WTC11 (cell line): Measurements from ENCODE around the gene ZDHHC14. TPM values are rescaled to one million over a fixed set of nuclear protein-coding genes. Genes with fewer than 3 reads are reported as not detected.

Source experiments
- ATAC-seq: fragments of 200-7000 bp; cut with Tn5 transposase; 2 replicates; pipeline ENCODE4 v1.10.0; 2021; ENCODE audit warnings: mild to moderate bottlenecking, moderate library complexity
- CTCF ChIA-PET: fragments of 300-600 bp; sonication (Branson Sonifier 250); formaldehyde crosslinking; loops from one replicate; lab custom pipeline; 2021; ENCODE audit warnings: antibody characterized with exemption; lab: Charles Lee
- POLR2A ChIA-PET: fragments of 350-600 bp; sonication (Branson Sonifier 250); formaldehyde crosslinking; loops from one replicate; lab custom pipeline; 2021; ENCODE audit warnings: antibody characterized with exemption; lab: Charles Lee
- DNase-seq: peaks from one replicate; pipeline ENCODE4 v3.0.0; 2021; ENCODE audit warnings: low spot score
- H3K27ac Mint-ChIP-seq: 2 replicates; pipeline ENCODE4 v1.8.0; 2021; ENCODE audit warnings: mixed read lengths
- H3K27me3 Mint-ChIP-seq: 2 replicates; pipeline ENCODE4 v1.8.0; 2021; ENCODE audit warnings: low read depth, mild to moderate bottlenecking, moderate library complexity, mixed read lengths
- H3K36me3 Mint-ChIP-seq: 2 replicates; pipeline ENCODE4 v1.8.0; 2021; ENCODE audit warnings: mixed read lengths
- H3K4me1 Mint-ChIP-seq: 2 replicates; pipeline ENCODE4 v1.8.0; 2022; ENCODE audit warnings: mixed read lengths
- H3K4me3 Mint-ChIP-seq: 2 replicates; pipeline ENCODE4 v1.8.0; 2021; ENCODE audit warnings: mild to moderate bottlenecking, moderate library complexity, mixed read lengths
- H3K9me3 Mint-ChIP-seq: 2 replicates; pipeline ENCODE4 v1.8.0; 2021; ENCODE audit warnings: mixed read lengths
- CREM ChIP-seq: sonication (generic); formaldehyde crosslinking; IDR thresholded peaks from 2 replicates; pipeline ENCODE4 v1.8.1; 2022; ENCODE audit warnings: mild to moderate bottlenecking, missing genetic modification reagents, moderate library complexity
- EMX1 ChIP-seq: fragments of 250-450 bp; sonication (Bioruptor Pico); IDR thresholded peaks from 2 replicates; pipeline ENCODE4 v1.8.0; 2021; ENCODE audit warnings: mild to moderate bottlenecking
- FOXP1 ChIP-seq: sonication (generic); formaldehyde crosslinking; IDR thresholded peaks from 2 replicates; pipeline ENCODE4 v1.8.0; 2022; ENCODE audit warnings: missing genetic modification reagents, mild to moderate bottlenecking, moderate library complexity, borderline replicate concordance
- GRHL2 ChIP-seq: fragments of 250-450 bp; sonication (Bioruptor Pico); IDR thresholded peaks from 2 replicates; pipeline ENCODE4 v1.8.0; 2022; ENCODE audit warnings: mild to moderate bottlenecking, moderate library complexity; ENCODE audit not compliant: insufficient replicate concordance, severe bottlenecking
- GTF2I ChIP-seq: fragments of 250-450 bp; sonication (Bioruptor Pico); conservative IDR thresholded peaks from 2 replicates; pipeline ENCODE4 v1.4.0; 2021; ENCODE audit warnings: mild to moderate bottlenecking
- JAZF1 ChIP-seq: fragments of 250-450 bp; sonication (Bioruptor Pico); IDR thresholded peaks from 2 replicates; pipeline ENCODE4 v1.9.0; 2021; ENCODE audit warnings: moderate library complexity, mild to moderate bottlenecking, inconsistent platforms
- NFYB ChIP-seq: sonication (generic); formaldehyde crosslinking; conservative IDR thresholded peaks from 2 replicates; pipeline ENCODE4 v1.8.0; 2022; ENCODE audit warnings: low read depth, missing genetic modification reagents
- NR1H2 ChIP-seq: sonication (generic); formaldehyde crosslinking; IDR thresholded peaks from 2 replicates; pipeline ENCODE4 v1.9.0; 2021; ENCODE audit warnings: mild to moderate bottlenecking, moderate library complexity, missing genetic modification reagents
- SMAD3 ChIP-seq: sonication (generic); formaldehyde crosslinking; IDR thresholded peaks from 2 replicates; pipeline ENCODE4 v1.8.0; 2022; ENCODE audit warnings: missing genetic modification reagents, mild to moderate bottlenecking, borderline replicate concordance
- SP1 ChIP-seq: sonication (generic); formaldehyde crosslinking; conservative IDR thresholded peaks from 2 replicates; pipeline ENCODE4 v1.8.1; 2022; ENCODE audit warnings: missing genetic modification reagents
- TCF7 ChIP-seq: sonication (generic); formaldehyde crosslinking; IDR thresholded peaks from 2 replicates; pipeline ENCODE4 v1.8.0; 2022; ENCODE audit warnings: mild to moderate bottlenecking, low read depth, missing genetic modification reagents, moderate library complexity
- TEAD1 ChIP-seq: sonication (generic); formaldehyde crosslinking; IDR thresholded peaks from 2 replicates; pipeline ENCODE4 v1.8.0; 2022; ENCODE audit warnings: mild to moderate bottlenecking, missing genetic modification reagents
- ZNF263 ChIP-seq: sonication (generic); formaldehyde crosslinking; IDR thresholded peaks from 2 replicates; pipeline ENCODE4 v1.8.1; 2022; ENCODE audit warnings: low read depth, mild to moderate bottlenecking, moderate library complexity, missing genetic modification reagents
- ZNF423 ChIP-seq: fragments of 250-450 bp; sonication (Bioruptor Pico); IDR thresholded peaks from 2 replicates; pipeline ENCODE4 v2.1.2; 2022; ENCODE audit warnings: mild to moderate bottlenecking, moderate library complexity
- total RNA-seq: library from RNA; stranded (reverse); gene quantifications from 3 replicates; pipeline ENCODE4 v1.2.3, GENCODE V29; 2021
- TF ChIP-seq, protein P1 (sequence below): sonication (generic); formaldehyde crosslinking; IDR thresholded peaks from 2 replicates; pipeline ENCODE4 v1.8.0; 2023; ENCODE audit warnings: mild to moderate bottlenecking, missing genetic modification reagents
- TF ChIP-seq, protein P2 (sequence below): sonication (generic); formaldehyde crosslinking; IDR thresholded peaks from 2 replicates; pipeline ENCODE4 v1.8.0; 2023; ENCODE audit warnings: missing genetic modification reagents
- TF ChIP-seq, protein P3 (sequence below): sonication (generic); formaldehyde crosslinking; IDR thresholded peaks from 2 replicates; pipeline ENCODE4 v1.8.0; 2022; ENCODE audit warnings: mild to moderate bottlenecking, missing genetic modification reagents
- TF ChIP-seq, protein P4 (sequence below): sonication (generic); formaldehyde crosslinking; IDR thresholded peaks from 2 replicates; pipeline ENCODE4 v1.8.0; 2022; ENCODE audit warnings: mild to moderate bottlenecking, missing genetic modification reagents
- TF ChIP-seq, protein P5 (sequence below): sonication (generic); formaldehyde crosslinking; IDR thresholded peaks from 2 replicates; pipeline ENCODE4 v1.8.0; 2022; ENCODE audit warnings: mild to moderate bottlenecking, missing genetic modification reagents

The ZDHHC14 gene
- total RNA-seq, 1 experiment from 2014 or later = 6.6 TPM

DNA sequence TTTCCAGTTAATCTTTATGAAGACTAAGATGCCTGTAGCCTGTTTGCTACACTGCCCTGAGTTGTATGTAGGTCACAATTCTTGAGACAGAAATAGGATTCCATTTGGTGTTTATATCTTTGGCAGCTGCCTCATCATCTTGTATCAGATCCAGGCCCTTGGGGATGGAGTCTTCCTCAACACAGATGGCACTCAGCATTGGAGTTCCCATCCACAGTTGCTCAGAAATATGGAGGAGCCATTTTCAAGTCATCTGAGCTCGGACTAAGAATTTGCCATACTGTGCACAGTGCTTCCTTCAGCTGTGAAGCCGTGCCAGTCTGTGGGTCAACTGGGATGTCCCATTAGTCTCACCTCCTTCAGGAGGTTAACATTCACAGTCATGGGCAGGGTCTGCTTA is 156.6 kb downstream of the ZDHHC14 start (continued):
- TF ChIP-seq, protein P1, sequence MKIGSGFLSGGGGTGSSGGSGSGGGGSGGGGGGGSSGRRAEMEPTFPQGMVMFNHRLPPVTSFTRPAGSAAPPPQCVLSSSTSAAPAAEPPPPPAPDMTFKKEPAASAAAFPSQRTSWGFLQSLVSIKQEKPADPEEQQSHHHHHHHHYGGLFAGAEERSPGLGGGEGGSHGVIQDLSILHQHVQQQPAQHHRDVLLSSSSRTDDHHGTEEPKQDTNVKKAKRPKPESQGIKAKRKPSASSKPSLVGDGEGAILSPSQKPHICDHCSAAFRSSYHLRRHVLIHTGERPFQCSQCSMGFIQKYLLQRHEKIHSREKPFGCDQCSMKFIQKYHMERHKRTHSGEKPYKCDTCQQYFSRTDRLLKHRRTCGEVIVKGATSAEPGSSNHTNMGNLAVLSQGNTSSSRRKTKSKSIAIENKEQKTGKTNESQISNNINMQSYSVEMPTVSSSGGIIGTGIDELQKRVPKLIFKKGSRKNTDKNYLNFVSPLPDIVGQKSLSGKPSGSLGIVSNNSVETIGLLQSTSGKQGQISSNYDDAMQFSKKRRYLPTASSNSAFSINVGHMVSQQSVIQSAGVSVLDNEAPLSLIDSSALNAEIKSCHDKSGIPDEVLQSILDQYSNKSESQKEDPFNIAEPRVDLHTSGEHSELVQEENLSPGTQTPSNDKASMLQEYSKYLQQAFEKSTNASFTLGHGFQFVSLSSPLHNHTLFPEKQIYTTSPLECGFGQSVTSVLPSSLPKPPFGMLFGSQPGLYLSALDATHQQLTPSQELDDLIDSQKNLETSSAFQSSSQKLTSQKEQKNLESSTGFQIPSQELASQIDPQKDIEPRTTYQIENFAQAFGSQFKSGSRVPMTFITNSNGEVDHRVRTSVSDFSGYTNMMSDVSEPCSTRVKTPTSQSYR (CRISPR knock-in tag) = no peak
- TF ChIP-seq, protein P2, sequence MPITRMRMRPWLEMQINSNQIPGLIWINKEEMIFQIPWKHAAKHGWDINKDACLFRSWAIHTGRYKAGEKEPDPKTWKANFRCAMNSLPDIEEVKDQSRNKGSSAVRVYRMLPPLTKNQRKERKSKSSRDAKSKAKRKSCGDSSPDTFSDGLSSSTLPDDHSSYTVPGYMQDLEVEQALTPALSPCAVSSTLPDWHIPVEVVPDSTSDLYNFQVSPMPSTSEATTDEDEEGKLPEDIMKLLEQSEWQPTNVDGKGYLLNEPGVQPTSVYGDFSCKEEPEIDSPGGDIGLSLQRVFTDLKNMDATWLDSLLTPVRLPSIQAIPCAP (CRISPR knock-in tag) = no peak
- TF ChIP-seq, protein P3, sequence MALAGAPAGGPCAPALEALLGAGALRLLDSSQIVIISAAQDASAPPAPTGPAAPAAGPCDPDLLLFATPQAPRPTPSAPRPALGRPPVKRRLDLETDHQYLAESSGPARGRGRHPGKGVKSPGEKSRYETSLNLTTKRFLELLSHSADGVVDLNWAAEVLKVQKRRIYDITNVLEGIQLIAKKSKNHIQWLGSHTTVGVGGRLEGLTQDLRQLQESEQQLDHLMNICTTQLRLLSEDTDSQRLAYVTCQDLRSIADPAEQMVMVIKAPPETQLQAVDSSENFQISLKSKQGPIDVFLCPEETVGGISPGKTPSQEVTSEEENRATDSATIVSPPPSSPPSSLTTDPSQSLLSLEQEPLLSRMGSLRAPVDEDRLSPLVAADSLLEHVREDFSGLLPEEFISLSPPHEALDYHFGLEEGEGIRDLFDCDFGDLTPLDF (CRISPR knock-in tag) = no peak
- TF ChIP-seq CREM (CRISPR knock-in tag) (no peak), GTF2I (no peak), SMAD3 (CRISPR knock-in tag) (no peak), SP1 (CRISPR knock-in tag) (no peak), ZNF423 (no peak), NFYB (no peak), TCF7 (no peak), ZNF263 (CRISPR knock-in tag) (no peak), EMX1 (CRISPR knock-in tag) (no peak), TEAD1 (CRISPR knock-in tag) (no peak)
- TF ChIP-seq, protein P4, sequence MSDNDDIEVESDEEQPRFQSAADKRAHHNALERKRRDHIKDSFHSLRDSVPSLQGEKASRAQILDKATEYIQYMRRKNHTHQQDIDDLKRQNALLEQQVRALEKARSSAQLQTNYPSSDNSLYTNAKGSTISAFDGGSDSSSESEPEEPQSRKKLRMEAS (CRISPR knock-in tag) = no peak

DNA sequence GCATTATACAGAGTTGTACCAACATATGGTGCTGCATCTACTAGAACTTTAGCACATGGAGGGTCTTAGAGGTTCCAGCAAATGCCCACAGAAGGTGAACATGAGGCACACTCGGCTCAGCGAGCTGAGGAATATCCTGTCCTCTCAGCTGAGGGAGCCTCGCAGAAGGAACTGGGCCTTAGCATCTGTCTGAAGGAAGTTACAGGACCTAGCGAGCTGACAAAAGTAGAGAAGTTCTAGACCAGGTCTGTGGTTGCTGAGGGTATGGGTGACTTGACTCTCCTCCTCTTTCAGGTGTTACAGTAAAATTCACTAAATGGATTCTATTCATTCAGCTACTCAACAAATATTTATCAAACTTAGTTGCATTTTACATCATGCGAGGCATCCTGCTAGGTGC is 157.2 kb downstream of the ZDHHC14 start:
- TF ChIP-seq, protein P1 (CRISPR knock-in tag) = no peak
- POLR2A ChIA-PET = no interaction called here
- Mint-ChIP-seq H3K27me3 (no peaks in the 10 kb centered on the region), H3K27ac (no peak overlapping the region), H3K36me3 (no peaks in the 10 kb centered on the region), H3K9me3 (no peaks in the 10 kb centered on the region), H3K4me1 (peaks cover 45% of the 10 kb centered on the region), H3K4me3 (no peak overlapping the region)
- DNase-seq = no peak
- ATAC-seq = no peak
- CTCF ChIA-PET = no interaction called here

DNA sequence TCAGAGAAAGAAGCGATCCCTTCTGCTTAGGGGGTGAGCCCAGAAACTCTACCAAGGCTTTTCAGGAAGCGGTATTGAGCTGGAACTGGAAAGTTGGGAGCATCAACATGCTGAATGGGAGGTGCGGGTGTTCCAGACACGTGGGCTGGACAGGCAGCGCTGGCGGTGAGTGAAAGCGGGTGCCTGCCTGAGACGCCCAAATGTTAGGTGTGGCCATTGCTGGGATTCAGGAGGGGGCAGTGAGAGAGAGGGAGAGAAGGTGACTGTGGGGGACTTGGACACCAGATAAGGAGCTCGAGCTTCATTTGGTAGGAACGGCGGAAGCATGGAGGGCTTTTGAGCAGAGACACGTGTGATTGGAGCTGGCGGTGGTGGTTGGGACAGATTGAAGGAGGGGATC is 157.7 kb downstream of the ZDHHC14 start:
- ATAC-seq = no peak
- no peak overlapping the region; the same call in 1 of the 2 replicates for H3K27ac Mint-ChIP-seq
- ChIA-PET CTCF (no interaction called here), POLR2A (no interaction called here)
- no peak for DNase-seq
- peaks cover 3% of the 10 kb centered on the region; the same call in 1 of the 2 replicates for H3K36me3 Mint-ChIP-seq
- peaks cover 39% of the 10 kb centered on the region for H3K4me1 Mint-ChIP-seq
- no peaks in the 10 kb centered on the region for H3K27me3 Mint-ChIP-seq
- no peak overlapping the region for H3K4me3 Mint-ChIP-seq
- H3K9me3 Mint-ChIP-seq = no peaks in the 10 kb centered on the region
- TF ChIP-seq FOXP1 (CRISPR knock-in tag) (no peak), JAZF1 (CRISPR knock-in tag) (no peak), GRHL2 (CRISPR knock-in tag) (no peak), NR1H2 (CRISPR knock-in tag) (no peak)
- TF ChIP-seq, protein P5, sequence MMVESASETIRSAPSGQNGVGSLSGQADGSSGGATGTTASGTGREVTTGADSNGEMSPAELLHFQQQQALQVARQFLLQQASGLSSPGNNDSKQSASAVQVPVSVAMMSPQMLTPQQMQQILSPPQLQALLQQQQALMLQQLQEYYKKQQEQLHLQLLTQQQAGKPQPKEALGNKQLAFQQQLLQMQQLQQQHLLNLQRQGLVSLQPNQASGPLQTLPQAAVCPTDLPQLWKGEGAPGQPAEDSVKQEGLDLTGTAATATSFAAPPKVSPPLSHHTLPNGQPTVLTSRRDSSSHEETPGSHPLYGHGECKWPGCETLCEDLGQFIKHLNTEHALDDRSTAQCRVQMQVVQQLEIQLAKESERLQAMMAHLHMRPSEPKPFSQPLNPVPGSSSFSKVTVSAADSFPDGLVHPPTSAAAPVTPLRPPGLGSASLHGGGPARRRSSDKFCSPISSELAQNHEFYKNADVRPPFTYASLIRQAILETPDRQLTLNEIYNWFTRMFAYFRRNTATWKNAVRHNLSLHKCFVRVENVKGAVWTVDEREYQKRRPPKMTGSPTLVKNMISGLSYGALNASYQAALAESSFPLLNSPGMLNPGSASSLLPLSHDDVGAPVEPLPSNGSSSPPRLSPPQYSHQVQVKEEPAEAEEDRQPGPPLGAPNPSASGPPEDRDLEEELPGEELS (CRISPR knock-in tag) = no peak
